ENCODE measurements around the gene TGIF2. TPM values are rescaled to one million over a fixed set of nuclear protein-coding genes. Genes with fewer than 3 reads are reported as not detected.

Gene TGIF2
- total RNA-seq, 1 donor from 2014 or later = 43.8 TPM

DNA sequence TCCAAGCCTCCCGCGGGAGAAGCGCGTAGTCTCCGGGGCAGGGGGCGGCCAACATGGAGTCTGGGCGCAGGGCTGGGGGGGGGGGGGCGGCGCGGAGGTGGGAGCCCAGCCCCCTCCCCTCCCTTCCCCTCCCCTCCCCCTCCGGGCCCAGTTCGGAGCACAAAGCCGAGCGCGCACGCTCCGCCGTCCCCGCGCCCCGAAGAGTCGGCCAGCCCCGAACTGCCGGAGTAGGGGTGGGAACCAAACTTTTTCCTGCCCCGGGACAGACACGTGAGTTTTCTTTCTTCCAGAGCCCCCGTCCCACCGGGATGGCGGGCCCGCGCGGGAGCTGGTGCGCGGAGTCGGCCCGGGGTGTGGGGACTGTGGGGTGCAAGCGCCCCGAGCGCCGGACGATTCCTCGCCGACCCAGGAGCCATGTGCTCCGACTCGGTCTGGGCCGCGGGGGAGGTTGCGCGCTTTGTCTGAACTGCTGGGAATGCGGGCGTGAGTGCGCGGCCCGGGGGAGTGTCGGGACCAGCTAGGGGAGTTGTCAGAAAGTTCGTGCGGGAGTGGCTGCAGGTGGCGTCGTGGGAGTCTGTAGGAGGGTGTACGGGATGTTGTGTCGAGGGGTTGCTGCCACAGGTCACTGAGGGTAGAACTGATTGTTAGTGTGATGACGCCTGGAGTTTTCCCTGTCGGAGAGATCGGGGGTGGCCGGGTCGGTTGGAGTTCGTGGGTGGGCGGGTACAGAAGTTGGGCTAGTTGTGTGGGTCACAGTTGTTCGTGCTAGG lies 1.2 kb downstream of the TGIF2 start:
- Mint-ChIP-seq H3K27ac (peak overlapping the region; percentile 86), H3K4me1 (peaks cover 36% of the 10 kb centered on the region), H3K4me3 (peak overlapping the region; percentile 90), H3K27me3 (no peaks in the 10 kb centered on the region), H3K36me3 (ENCODE audit: low read depth) (peaks cover 25% of the 10 kb centered on the region), H3K9me3 (no peaks in the 10 kb centered on the region)
- POLR2A ChIA-PET = interaction anchor here (0.5 to 9.7 kb wide), 12 partner anchors 9 to 953 kb away, joined by 3 to 268 read pairs (median 7); partner anchors contain the start of genes BLCAP and RAB5IF
- peak; percentile 15 for ATAC-seq (ENCODE audit: low read depth)
- CTCF ChIA-PET = interaction anchor here (0.8 to 5.3 kb wide), 6 partner anchors 10 to 31 kb away, joined by 3 to 39 read pairs (median 6); partner anchors contain the start of gene RAB5IF
- intact Hi-C loops (cut with micrococcal nuclease) = loop anchor here (1.0 to 5.0 kb wide), 2 partner anchors 13 to 198 kb away; partner anchors contain the start of gene DSN1
- DNase-seq = peak; percentile 44
- TF ChIP-seq, protein P1, sequence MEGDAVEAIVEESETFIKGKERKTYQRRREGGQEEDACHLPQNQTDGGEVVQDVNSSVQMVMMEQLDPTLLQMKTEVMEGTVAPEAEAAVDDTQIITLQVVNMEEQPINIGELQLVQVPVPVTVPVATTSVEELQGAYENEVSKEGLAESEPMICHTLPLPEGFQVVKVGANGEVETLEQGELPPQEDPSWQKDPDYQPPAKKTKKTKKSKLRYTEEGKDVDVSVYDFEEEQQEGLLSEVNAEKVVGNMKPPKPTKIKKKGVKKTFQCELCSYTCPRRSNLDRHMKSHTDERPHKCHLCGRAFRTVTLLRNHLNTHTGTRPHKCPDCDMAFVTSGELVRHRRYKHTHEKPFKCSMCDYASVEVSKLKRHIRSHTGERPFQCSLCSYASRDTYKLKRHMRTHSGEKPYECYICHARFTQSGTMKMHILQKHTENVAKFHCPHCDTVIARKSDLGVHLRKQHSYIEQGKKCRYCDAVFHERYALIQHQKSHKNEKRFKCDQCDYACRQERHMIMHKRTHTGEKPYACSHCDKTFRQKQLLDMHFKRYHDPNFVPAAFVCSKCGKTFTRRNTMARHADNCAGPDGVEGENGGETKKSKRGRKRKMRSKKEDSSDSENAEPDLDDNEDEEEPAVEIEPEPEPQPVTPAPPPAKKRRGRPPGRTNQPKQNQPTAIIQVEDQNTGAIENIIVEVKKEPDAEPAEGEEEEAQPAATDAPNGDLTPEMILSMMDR (IDR thresholded peaks at IDR 0.05) = no peak

- Mint-ChIP-seq H3K27me3 (no peaks in the 10 kb centered on the region), H3K9me3 (no peaks in the 10 kb centered on the region), H3K4me1 (peaks cover 36% of the 10 kb centered on the region), H3K4me3 (peak overlapping the region; percentile 90), H3K36me3 (ENCODE audit: low read depth) (peaks cover 36% of the 10 kb centered on the region), H3K27ac (peak overlapping the region; percentile 86)
- ATAC-seq (ENCODE audit: low read depth) (no peak), DNase-seq (no peak)
- POLR2A ChIA-PET = interaction anchor here (5.9 to 9.7 kb wide), 3 partner anchors 13 to 28 kb away, joined by 66 to 268 read pairs (median 205); partner anchors contain the start of gene RAB5IF
- intact Hi-C loops (cut with micrococcal nuclease) = loop anchor here (1.0 kb wide), 1 partner anchor 115 kb away; no protein-coding TSS in a partner anchor
- TF ChIP-seq, protein P1 (IDR thresholded peaks at IDR 0.05) = no peak
- CTCF ChIA-PET = interaction anchor here (5.3 kb wide), 1 partner anchor 29 kb away, joined by 39 read pairs; the partner anchor contains the start of gene RAB5IF
Observed at GRCh38 chr20:36576081-36576445, 2.7 kb downstream of the TGIF2 start.

GRCh38 chr20:36578356-36579041 lies 5.1 kb downstream of the TGIF2 start:
- DNase-seq (no peak), ATAC-seq (ENCODE audit: low read depth) (no peak)
- Mint-ChIP-seq H3K9me3 (no peaks in the 10 kb centered on the region), H3K27ac (no peak overlapping the region), H3K36me3 (ENCODE audit: low read depth) (peaks cover 57% of the 10 kb centered on the region), H3K4me3 (no peak overlapping the region), H3K27me3 (no peaks in the 10 kb centered on the region), H3K4me1 (peaks cover 21% of the 10 kb centered on the region)
- CTCF ChIA-PET = no interaction called here
- TF ChIP-seq, protein P1 (IDR thresholded peaks at IDR 0.05) = no peak
- intact Hi-C loops (cut with micrococcal nuclease) = no loop called here
- POLR2A ChIA-PET = interaction anchor here (1.1 to 9.7 kb wide), 2 partner anchors 10 to 26 kb away, joined by 4 to 268 read pairs; partner anchors contain the start of gene RAB5IF

- peak overlapping the region; percentile 41 for H3K27ac Mint-ChIP-seq
- TF ChIP-seq, protein P1 (IDR thresholded peaks at IDR 0.05) = no peak
- H3K4me3 Mint-ChIP-seq = no peak overlapping the region
- no peaks in the 10 kb centered on the region for H3K9me3 Mint-ChIP-seq
- ATAC-seq (ENCODE audit: low read depth) = no peak
- POLR2A ChIA-PET = interaction anchor here (1.0 kb wide), 1 partner anchor 8 kb away, joined by 4 read pairs; no protein-coding TSS in a partner anchor
- H3K4me1 Mint-ChIP-seq = peaks cover 16% of the 10 kb centered on the region
- CTCF ChIA-PET = no interaction called here
- peaks cover 60% of the 10 kb centered on the region for H3K36me3 Mint-ChIP-seq (ENCODE audit: low read depth)
- no peak for DNase-seq
- intact Hi-C loops (cut with micrococcal nuclease) = no loop called here
- H3K27me3 Mint-ChIP-seq = no peaks in the 10 kb centered on the region
Observed at GRCh38 chr20:36579996-36580545, 6.7 kb downstream of the TGIF2 start.

Data from activated B cell treated with CpG ODN at 0.5 μM for 24 hours (primary cell).